HG03280 (cell line): ENCODE measurements around the gene ZNF750.

ENCODE experiments used
- ATAC-seq: cut with Tn5 transposase; IDR thresholded peaks from one replicate; pipeline ENCODE4 v1.9.1; 2021; ENCODE audit warnings: mild to moderate bottlenecking, moderate library complexity; ENCODE audit not compliant: unreplicated experiment

The ZNF750 gene

GRCh38 chr17:82839617-82840292 lies at the start of gene ZNF750:
Gene ZNF750, minus strand, starts transcription at chr17:82840022. Its CDS starts 7,568 bp downstream, at chr17:82832454.
- no peak for ATAC-seq

DNA sequence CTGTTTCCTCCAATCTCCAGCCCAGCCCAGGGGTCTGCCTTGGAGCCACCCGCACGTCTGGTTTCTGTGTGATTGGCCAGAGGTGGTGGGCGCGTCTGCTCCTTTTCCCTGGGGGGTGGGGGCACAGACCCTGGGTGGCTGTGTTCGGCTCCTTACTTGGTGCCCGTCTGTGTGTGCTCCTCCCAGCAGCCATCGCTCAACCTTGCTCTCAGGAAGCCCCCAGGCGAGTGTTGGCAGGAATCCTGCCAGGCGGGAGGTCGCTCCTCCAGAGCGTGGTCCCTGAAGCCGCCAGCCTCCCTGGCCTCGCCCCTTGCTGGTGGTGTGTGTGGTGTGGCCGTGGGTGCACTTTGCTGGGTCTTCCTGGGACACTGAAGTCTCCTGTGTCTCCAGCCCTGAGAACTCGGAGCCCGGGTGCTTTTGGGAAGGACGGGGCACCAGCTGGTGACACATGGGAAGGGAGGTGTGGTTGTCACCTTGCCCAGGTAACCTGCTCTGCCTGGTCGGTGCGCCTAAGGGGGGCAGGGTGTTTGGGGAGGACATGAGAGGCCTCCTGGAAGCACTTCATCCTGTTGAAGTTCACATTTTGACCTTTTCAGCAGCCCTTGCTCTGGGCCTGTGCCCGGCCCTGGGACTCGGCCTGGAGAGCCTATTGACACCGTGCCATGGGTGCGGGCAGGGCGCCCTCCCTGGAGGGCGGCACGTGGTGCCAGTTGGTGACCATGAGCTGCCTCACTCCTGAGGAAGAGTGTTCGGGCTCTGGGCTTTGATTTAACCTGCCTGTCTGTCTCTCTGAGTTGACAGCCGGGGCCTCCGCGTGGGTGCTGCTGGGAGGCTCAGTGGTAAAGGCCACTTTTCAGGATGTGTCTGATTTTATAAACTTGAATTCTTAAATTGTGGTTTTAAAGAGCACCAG lies 49.0 kb upstream of the ZNF750 start:
- no peak for ATAC-seq

DNA sequence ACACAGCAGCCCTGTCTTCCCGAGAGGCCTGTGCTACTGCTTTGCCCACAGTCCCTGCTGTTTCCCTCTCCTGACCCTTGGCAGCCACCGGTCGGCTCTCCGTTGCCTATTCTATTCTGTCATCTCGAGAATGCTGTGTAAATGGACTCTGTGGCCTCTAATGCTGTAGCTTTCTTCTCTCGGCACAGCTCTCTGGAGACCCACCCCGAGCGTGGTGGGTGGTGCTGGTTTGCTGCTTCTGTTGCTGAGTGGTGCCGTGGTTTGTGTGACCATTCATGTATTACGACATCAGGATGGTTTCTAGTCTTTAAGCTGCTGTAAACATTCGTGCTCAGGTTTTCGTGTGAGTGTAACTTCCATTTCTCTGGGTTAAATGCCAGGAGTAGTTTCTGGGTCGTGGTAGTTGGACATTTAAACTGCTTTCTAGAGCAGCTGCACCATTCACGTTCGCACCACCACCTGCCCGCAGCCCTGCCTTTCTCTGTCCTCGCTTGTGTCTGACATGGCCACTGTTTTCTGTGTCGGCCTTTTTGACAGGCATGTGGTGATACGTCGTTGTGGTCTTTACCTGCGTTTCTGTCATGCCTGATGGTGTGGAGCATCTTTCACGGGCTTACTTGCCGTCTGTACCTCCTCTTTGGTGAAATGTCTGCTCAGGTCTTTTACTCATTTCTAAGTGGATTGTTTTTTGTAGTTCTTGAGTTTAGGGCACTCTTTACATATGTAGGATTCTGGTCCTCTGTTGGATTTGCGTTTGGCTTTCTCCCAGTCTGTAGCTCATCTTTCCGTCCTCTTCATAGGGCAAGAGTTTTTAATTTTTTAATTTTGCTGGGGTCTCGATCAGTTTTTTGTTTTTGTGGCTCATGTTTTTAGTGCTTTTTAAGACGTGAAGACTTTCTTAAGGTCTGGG lies 47.7 kb upstream of the ZNF750 start:
- ATAC-seq, result no peak

DNA sequence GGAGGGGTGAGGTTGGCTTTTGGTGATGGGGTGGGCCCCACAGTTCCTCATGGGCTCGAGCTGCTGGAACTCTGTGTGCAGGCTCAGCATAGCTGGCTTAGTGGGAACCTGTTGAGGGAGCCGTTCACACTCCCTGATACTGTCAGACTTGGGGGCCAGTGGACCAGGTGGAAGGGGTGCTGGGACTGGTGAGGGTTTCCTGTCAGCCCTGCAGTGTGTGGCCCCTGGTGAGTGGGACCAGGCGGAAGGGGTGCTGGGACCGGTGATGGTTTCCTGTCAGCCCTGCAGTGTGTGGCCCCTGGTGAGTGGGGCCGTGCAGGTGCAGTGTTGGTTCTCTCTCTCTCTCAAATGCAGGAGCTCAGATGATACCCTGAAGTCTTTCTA lies 45.1 kb upstream of the ZNF750 start:
- ATAC-seq, result no peak

GRCh38 chr17:82884341-82884969 lies 44.6 kb upstream of the ZNF750 start:
- no peak for ATAC-seq

- no peak for ATAC-seq
These were observed 43.7 kb upstream of the ZNF750 start for GRCh38 chr17:82883419-82884031.

GRCh38 chr17:82882715-82883418 lies 43.0 kb upstream of the ZNF750 start:
- ATAC-seq, result no peak

GRCh38 chr17:82881900-82882714 lies 42.3 kb upstream of the ZNF750 start:
- ATAC-seq, result no peak

DNA sequence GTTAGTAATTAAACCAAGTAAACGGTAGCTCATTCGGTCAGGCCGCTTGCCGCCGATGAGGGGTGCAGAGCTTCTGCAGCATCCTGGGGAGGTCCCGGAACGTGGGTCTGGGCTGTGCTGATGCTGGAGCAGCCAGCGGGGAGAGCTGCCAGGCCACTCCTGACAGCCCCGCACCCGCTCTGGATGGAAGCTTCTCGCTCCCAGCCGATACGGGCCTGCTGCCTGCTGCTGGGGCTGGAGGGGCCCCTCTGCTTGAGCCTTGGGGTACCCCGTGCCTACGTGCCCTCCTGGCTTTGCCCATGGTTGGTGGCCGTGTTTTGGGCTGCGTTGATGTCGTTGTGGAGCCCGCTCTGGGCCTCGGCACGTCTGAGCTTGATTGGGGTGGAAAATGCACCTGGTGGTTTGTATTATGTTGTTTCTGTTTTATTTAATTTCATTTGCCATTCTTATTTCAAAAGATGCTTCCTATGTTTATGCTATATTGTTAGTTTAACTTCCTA lies 41.6 kb upstream of the ZNF750 start:
- ATAC-seq, result no peak

DNA sequence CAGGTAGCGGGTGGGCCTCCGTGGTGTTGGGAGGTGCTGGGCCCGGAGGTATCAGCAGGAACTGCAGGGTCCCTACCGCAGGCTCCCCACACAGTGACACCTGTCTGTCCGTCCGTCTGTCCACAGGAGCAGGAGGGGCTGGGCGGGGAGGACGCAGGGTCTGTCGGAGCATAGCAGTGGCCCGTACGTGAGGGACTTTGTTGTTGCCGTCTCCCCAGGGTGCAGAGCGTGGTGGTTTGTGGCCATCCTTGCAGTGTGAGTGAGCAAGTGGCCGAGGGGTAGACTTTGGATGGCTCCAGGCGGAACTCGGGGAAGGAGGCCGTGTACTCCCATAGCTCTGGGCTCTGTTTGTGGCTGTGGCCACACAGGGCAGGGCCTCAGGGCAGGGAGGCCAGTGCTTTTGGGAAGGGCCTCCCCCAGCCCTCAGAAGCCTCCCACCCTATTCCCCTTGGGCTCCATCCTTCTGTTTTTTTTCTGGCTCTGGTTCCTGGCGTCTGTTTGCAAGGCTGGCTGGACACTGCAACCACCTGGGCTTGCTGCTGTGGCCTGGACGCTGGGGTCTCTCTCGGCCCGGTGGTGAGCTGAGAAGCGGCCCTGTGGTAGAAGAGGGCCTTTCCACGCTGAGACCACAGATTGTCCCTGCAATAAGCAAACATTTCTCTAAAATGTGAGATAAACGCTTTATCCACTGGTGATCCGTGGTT lies 41.0 kb upstream of the ZNF750 start:
- ATAC-seq, result no peak

- ATAC-seq, result no peak
These were observed 39.4 kb upstream of the ZNF750 start for GRCh38 chr17:82879241-82879640.

DNA sequence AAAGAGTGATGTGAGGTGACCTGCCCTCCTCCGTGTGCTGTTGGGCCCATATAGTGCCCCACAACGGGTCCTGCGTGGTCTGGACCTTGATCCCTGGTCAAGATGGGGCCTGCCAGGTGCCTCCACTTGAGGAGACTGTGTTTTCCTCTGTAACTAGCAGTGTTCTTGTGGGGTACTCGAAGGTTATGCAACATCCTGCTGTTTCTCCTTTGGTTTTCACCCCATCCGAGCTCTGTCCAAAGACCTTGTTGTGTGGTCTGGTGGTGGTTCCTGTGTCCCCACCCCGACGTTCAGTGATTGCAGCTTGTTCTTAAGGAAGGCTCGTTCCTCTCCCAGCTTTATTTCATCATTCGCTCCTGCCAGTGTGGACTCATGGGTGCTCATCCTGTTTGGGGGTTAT lies 38.7 kb upstream of the ZNF750 start:
- ATAC-seq, result no peak

GRCh38 chr17:82876602-82877379 lies 37.0 kb upstream of the ZNF750 start:
- no peak for ATAC-seq

DNA sequence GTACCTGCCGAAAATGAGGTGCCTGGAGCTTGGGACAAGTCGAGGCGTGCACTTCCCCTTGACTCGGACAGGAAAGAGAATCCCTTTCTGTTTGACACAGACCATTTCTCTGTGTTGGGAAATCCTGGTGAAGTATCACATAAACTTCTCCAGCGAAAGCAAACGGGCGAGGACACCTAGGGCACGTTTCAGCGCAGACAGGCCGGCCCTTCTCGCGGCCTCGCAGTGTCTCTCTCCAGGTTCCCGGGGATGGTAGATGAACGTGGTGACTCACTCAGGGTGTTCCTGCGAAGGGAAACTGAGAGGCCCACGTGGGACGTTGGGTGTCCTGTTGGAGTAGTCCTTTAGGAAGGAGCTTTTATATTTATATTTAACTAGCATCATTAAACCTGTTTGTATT lies 36.3 kb upstream of the ZNF750 start:
- no peak for ATAC-seq

- no peak for ATAC-seq
These were observed 35.6 kb upstream of the ZNF750 start for GRCh38 chr17:82875407-82875856.

- no peak for ATAC-seq
These were observed 34.4 kb upstream of the ZNF750 start for GRCh38 chr17:82874011-82874835.
